Upper lobe of right lung (tissue), 1 donor: ENCODE data around the gene FAM78A. TPM values are rescaled to one million over a fixed set of nuclear protein-coding genes. Genes with fewer than 3 reads are reported as not detected.

Experiments
- ATAC-seq: fragments of 200-7000 bp; cut with Tn5 transposase; one replicate; pipeline ENCODE4 v1.9.1; 2020; ENCODE audit warnings: mild to moderate bottlenecking, moderate library complexity
- DNase-seq: peaks from one replicate; pipeline ENCODE4 v3.0.0-alpha.2; 2020
- H3K27ac ChIP-seq: fragments of 200-600 bp; one replicate; pipeline ENCODE4 v1.8.0; 2022
- H3K27me3 ChIP-seq: fragments of 200-600 bp; one replicate; pipeline ENCODE4 v1.8.0; 2022; ENCODE audit warnings: mild to moderate bottlenecking
- H3K36me3 ChIP-seq: fragments of 200-600 bp; one replicate; pipeline ENCODE4 v1.8.0; 2022
- H3K4me1 ChIP-seq: fragments of 200-600 bp; one replicate; pipeline ENCODE4 v1.8.0; 2022
- H3K4me3 ChIP-seq: fragments of 200-600 bp; one replicate; pipeline ENCODE4 v1.8.0; 2022; ENCODE audit warnings: mild to moderate bottlenecking
- H3K9me3 ChIP-seq: fragments of 200-600 bp; one replicate; pipeline ENCODE4 v1.8.0; 2022
- intact Hi-C: fragments of 100-400 bp; cut with DNase I; formaldehyde crosslinking; loops from one replicate; pipeline ENCODE4 v1.11.0; 2022
- total RNA-seq: library from RNA; stranded (reverse); fragmentation: NEBNext Ultra II Directional; extraction: Animal tissue kit (Norgen Biotek cat#: 25700); gene quantifications from one replicate; pipeline ENCODE4 v1.2.1, GENCODE V29; 2021
- TF ChIP-seq, protein P1 (sequence below): fragments of 200-600 bp; IDR thresholded peaks from one replicate; pipeline ENCODE4 v1.8.0; 2022; ENCODE audit warnings: antibody characterized with exemption
- donor health status: DM: no; HTN: yes; CAD: no; lungs with severe emphysema.

The FAM78A gene
- total RNA-seq, 1 donor from 2014 or later = 14.8 TPM

GRCh38 chr9:131308906-131309529 lies 32.7 kb upstream of the FAM78A start:
- no peaks in the 10 kb centered on the region for H3K36me3 ChIP-seq
- H3K27me3 ChIP-seq = no peaks in the 10 kb centered on the region
- no peak overlapping the region for H3K27ac ChIP-seq
- no peaks in the 10 kb centered on the region for H3K9me3 ChIP-seq
- H3K4me3 ChIP-seq = no peak overlapping the region
- DNase-seq = no peak
- ATAC-seq = no peak
- H3K4me1 ChIP-seq = no peaks in the 10 kb centered on the region
- intact Hi-C loops = no loop called here
- TF ChIP-seq, protein P1, sequence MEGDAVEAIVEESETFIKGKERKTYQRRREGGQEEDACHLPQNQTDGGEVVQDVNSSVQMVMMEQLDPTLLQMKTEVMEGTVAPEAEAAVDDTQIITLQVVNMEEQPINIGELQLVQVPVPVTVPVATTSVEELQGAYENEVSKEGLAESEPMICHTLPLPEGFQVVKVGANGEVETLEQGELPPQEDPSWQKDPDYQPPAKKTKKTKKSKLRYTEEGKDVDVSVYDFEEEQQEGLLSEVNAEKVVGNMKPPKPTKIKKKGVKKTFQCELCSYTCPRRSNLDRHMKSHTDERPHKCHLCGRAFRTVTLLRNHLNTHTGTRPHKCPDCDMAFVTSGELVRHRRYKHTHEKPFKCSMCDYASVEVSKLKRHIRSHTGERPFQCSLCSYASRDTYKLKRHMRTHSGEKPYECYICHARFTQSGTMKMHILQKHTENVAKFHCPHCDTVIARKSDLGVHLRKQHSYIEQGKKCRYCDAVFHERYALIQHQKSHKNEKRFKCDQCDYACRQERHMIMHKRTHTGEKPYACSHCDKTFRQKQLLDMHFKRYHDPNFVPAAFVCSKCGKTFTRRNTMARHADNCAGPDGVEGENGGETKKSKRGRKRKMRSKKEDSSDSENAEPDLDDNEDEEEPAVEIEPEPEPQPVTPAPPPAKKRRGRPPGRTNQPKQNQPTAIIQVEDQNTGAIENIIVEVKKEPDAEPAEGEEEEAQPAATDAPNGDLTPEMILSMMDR = no peak

GRCh38 chr9:131308452-131308851 lies 32.1 kb upstream of the FAM78A start:
- ATAC-seq (no peak), DNase-seq (no peak)
- H3K4me3 ChIP-seq = no peak overlapping the region
- H3K4me1 ChIP-seq = no peaks in the 10 kb centered on the region
- H3K9me3 ChIP-seq = no peaks in the 10 kb centered on the region
- no peak overlapping the region for H3K27ac ChIP-seq
- TF ChIP-seq, protein P1 = no peak
- intact Hi-C loops = no loop called here
- H3K27me3 ChIP-seq = no peaks in the 10 kb centered on the region
- no peaks in the 10 kb centered on the region for H3K36me3 ChIP-seq

GRCh38 chr9:131307974-131308373 lies 31.7 kb upstream of the FAM78A start:
- no peaks in the 10 kb centered on the region for H3K27me3 ChIP-seq
- TF ChIP-seq, protein P1 = no peak

DNA sequence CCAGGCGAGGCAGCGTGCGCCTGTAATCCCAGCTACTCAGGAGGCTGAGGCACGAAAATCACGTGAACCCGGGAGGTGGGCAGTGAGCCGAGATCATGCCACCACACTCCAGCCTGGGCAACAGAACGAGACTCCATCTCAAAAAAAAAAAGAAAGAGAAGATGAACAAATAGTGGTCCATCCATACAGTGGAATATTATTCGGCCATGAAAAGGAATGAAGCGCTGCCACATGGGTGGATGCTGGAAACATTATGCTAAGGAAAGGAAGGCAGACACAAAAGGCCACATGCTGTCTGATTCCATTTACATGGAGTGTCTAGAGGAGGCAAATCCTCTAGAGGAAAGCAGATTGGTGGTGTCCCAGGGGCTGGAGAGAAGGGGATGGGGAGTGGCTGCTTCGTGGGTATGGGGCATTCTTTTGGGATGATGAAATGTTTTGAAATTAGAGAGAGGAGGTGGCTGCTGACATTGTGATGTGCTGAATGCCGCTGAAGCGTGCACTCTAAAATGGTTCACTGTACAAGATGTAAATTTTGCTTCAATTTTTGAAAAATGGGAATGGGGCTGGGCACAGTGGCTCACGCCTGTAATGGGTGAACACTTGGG lies 30.2 kb upstream of the FAM78A start:
- no peak overlapping the region for H3K27ac ChIP-seq
- H3K9me3 ChIP-seq = no peaks in the 10 kb centered on the region
- ATAC-seq = no peak
- DNase-seq = no peak
- H3K4me3 ChIP-seq = no peak overlapping the region
- H3K27me3 ChIP-seq = no peaks in the 10 kb centered on the region
- TF ChIP-seq, protein P1 = no peak
- intact Hi-C loops = no loop called here
- H3K4me1 ChIP-seq = no peaks in the 10 kb centered on the region
- H3K36me3 ChIP-seq = no peaks in the 10 kb centered on the region

More at GRCh38 chr9:131307974-131308373, 31.7 kb upstream of the FAM78A start:
- intact Hi-C loops = no loop called here
- Histone ChIP-seq H3K4me3 (no peak overlapping the region), H3K9me3 (no peaks in the 10 kb centered on the region), H3K4me1 (no peaks in the 10 kb centered on the region), H3K27ac (no peak overlapping the region), H3K36me3 (no peaks in the 10 kb centered on the region)
- ATAC-seq (no peak), DNase-seq (no peak)

- TF ChIP-seq, protein P1 = no peak
- H3K27ac ChIP-seq = no peak overlapping the region
- H3K36me3 ChIP-seq = no peaks in the 10 kb centered on the region
- H3K9me3 ChIP-seq = no peaks in the 10 kb centered on the region
- DNase-seq = no peak
- H3K4me3 ChIP-seq = no peak overlapping the region
- H3K4me1 ChIP-seq = no peaks in the 10 kb centered on the region
- no peaks in the 10 kb centered on the region for H3K27me3 ChIP-seq
- intact Hi-C loops = no loop called here
- ATAC-seq = peak; percentile 20
These were observed 28.5 kb upstream of the FAM78A start for GRCh38 chr9:131304676-131305355.
